ENCODE results near the gene WWP2.

WWP2 gene

DNA sequence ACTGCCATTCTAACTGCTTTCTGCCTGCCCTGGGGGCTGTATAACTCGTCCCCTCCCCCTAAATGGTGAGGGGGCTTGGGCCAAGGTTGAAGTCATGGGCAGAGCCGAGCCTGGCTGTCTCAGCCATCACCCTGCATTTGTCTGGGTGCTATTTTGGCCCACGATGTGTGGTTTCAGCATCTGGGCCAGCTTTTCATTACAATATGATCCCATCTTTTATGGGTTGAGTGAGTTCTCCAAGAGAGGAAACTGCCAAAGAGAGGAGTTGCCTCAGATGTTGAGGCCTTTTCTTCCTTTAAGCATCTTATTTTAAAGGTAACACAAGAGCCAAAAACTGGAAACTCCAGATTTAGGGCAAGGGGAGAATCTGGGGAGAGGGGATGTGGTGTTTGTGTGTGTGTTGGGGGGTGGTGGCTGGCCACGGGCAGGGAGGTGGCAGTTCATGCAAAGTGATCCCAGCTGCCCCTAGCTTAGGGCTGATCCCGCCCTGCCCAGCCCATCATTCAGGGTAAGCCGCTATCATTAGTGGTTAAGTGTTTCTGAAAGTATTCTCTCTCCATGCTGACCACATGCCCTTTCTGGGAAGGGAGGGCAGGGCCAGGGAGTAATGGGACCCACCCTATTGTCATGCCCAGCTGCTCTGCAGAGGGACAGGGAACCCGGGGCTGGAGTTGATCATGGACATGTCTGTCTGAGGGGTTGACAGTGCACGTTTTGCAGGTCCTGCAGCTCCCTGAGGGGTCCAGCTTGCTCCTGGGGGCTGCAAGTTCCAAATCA is 105.8 kb downstream of the WWP2 start:
- H3K36me3 Mint-ChIP-seq (ENCODE audit: low read depth) = peaks cover 25% of the 10 kb centered on the region
- TF ChIP-seq, protein P1, sequence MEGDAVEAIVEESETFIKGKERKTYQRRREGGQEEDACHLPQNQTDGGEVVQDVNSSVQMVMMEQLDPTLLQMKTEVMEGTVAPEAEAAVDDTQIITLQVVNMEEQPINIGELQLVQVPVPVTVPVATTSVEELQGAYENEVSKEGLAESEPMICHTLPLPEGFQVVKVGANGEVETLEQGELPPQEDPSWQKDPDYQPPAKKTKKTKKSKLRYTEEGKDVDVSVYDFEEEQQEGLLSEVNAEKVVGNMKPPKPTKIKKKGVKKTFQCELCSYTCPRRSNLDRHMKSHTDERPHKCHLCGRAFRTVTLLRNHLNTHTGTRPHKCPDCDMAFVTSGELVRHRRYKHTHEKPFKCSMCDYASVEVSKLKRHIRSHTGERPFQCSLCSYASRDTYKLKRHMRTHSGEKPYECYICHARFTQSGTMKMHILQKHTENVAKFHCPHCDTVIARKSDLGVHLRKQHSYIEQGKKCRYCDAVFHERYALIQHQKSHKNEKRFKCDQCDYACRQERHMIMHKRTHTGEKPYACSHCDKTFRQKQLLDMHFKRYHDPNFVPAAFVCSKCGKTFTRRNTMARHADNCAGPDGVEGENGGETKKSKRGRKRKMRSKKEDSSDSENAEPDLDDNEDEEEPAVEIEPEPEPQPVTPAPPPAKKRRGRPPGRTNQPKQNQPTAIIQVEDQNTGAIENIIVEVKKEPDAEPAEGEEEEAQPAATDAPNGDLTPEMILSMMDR (IDR thresholded peaks at IDR 0.05; ENCODE audit: unreplicated experiment in 3 of 3) = no peak
- peaks cover 4% of the 10 kb centered on the region for H3K4me1 Mint-ChIP-seq
- no peaks in the 10 kb centered on the region for H3K9me3 Mint-ChIP-seq
- no peak overlapping the region for H3K27ac Mint-ChIP-seq
- no peaks in the 10 kb centered on the region for H3K27me3 Mint-ChIP-seq (ENCODE audit: low read depth)
- H3K4me3 Mint-ChIP-seq = no peak overlapping the region

DNA sequence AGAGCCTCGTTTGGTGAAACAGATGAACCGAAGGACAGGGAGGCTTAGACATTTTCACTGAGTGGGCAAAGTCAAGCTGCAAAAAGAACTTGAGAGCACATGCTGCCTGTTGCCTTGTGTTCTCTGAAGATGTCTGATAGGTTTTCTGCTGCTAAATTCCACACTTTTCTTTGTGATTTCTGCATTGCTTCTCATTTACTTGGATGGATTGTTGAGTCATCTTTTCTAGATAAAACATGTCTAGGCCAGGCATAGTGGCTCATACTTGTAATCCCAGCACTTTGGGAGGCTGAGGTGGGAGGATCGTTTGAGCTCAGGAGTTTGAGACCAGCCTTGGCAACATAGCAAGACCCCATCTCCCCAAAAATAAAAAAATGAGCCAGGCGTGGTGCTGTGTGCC is 108.6 kb downstream of the WWP2 start:
- H3K27me3 Mint-ChIP-seq (ENCODE audit: low read depth) = no peaks in the 10 kb centered on the region
- peaks cover 47% of the 10 kb centered on the region for H3K36me3 Mint-ChIP-seq (ENCODE audit: low read depth)
- H3K27ac Mint-ChIP-seq = no peak overlapping the region
- no peaks in the 10 kb centered on the region for H3K9me3 Mint-ChIP-seq
- TF ChIP-seq, protein P1 (IDR thresholded peaks at IDR 0.05; ENCODE audit: unreplicated experiment in 3 of 3) = no peak
- H3K4me1 Mint-ChIP-seq = no peaks in the 10 kb centered on the region
- H3K4me3 Mint-ChIP-seq = no peak overlapping the region

DNA sequence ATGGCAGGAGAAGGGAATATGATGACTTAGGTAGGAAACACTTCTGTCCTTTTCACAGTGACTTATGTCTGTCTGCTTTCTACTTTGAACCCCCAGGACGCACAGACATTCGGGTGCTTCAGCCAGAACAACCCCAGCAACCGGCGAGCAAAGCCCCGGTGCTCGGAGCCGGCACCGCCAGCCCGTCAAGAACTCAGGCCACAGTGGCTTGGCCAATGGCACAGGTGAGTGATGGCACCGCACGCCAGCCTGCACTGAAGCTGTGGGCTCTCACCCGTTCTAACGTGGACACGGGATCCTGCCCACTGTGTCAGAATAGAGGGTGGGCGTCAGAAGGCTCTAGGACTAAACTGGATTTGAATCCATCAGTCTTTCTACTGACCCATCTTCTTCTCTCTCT is 109.6 kb downstream of the WWP2 start:
- Mint-ChIP-seq H3K4me1 (no peaks in the 10 kb centered on the region), H3K27me3 (ENCODE audit: low read depth) (no peaks in the 10 kb centered on the region), H3K27ac (no peak overlapping the region), H3K9me3 (peaks cover 3% of the 10 kb centered on the region), H3K4me3 (no peak overlapping the region), H3K36me3 (ENCODE audit: low read depth) (peaks cover 54% of the 10 kb centered on the region)
- TF ChIP-seq, protein P1 (IDR thresholded peaks at IDR 0.05; ENCODE audit: unreplicated experiment in 3 of 3) = no peak

DNA sequence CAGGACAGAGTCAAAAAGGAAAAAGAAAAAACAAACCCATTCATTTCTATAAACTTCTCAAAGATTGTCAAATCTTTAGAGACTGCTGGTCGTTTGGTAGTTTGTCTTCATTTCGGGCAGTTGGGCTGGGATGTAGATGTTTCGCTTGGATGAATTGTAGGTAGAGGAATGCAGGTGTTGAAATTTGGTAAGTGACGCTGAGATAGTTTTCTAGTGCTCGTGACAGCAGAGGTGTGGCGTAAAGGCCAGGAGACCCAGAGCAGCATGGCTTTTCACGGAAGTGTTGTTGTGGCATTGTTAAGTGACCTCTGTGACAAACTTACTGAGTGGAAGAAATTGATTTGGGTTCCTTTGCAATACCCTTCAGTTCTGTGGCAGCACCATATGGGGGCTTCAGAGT is 110.8 kb downstream of the WWP2 start:
- no peak overlapping the region for H3K4me3 Mint-ChIP-seq
- H3K27me3 Mint-ChIP-seq (ENCODE audit: low read depth) = no peaks in the 10 kb centered on the region
- H3K27ac Mint-ChIP-seq = no peak overlapping the region
- peaks cover 64% of the 10 kb centered on the region for H3K36me3 Mint-ChIP-seq (ENCODE audit: low read depth)
- H3K4me1 Mint-ChIP-seq = no peaks in the 10 kb centered on the region
- H3K9me3 Mint-ChIP-seq = peaks cover 12% of the 10 kb centered on the region
- TF ChIP-seq, protein P1 (IDR thresholded peaks at IDR 0.05; ENCODE audit: unreplicated experiment in 3 of 3) = no peak

DNA sequence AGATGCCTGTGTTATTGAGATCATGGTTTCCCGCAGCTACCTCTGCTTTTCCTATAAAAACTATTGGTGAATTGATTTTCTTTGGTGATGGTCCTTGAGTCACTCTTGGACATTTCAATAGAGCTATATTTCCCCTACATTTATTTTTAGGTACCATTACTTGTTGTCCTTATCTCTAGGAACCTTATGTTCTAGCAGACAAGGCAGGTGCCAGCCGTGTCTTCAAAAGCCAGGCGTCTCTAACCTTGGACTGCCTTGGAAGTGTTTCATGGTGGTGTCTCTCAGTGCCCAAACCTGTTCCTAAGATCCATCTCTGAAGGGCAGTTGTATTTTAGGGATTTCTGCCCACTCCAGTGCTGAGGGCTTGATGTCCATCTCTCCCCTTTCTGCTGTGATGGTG is 111.7 kb downstream of the WWP2 start:
- H3K27me3 Mint-ChIP-seq (ENCODE audit: low read depth) = no peaks in the 10 kb centered on the region
- peaks cover 72% of the 10 kb centered on the region for H3K36me3 Mint-ChIP-seq (ENCODE audit: low read depth)
- H3K27ac Mint-ChIP-seq = no peak overlapping the region
- TF ChIP-seq, protein P1 (IDR thresholded peaks at IDR 0.05; ENCODE audit: unreplicated experiment in 3 of 3) = no peak
- peaks cover 15% of the 10 kb centered on the region for H3K9me3 Mint-ChIP-seq
- H3K4me1 Mint-ChIP-seq = no peaks in the 10 kb centered on the region
- H3K4me3 Mint-ChIP-seq = no peak overlapping the region

DNA sequence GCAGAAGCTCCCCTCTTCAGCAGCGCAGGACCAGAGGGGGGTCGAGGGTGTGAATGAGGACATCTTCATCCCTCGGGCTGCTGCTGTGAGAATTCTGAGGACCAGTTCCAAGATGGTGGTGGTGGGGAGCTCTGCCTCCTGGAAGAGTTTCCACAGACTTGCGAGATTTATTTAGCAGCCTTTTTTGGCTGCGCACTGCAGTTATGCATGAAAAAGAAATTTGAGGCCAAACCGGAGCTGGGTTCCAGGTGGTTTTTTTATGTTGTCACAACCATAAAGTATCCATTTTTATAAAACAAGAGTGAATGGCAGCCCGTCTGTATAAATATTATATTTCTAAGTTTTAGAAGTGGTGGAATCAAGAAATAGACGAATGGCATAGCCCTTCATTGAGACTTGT is 112.1 kb downstream of the WWP2 start:
- H3K4me3 Mint-ChIP-seq = no peak overlapping the region
- TF ChIP-seq, protein P1 (IDR thresholded peaks at IDR 0.05; ENCODE audit: unreplicated experiment in 3 of 3) = no peak
- no peaks in the 10 kb centered on the region for H3K27me3 Mint-ChIP-seq (ENCODE audit: low read depth)
- H3K27ac Mint-ChIP-seq = no peak overlapping the region
- H3K9me3 Mint-ChIP-seq = peaks cover 20% of the 10 kb centered on the region
- H3K36me3 Mint-ChIP-seq (ENCODE audit: low read depth) = peaks cover 77% of the 10 kb centered on the region
- no peaks in the 10 kb centered on the region for H3K4me1 Mint-ChIP-seq

Data from nephron (organoid).